Skeletal muscle satellite cell (primary cell): ENCODE data around the gene FCN2. TPM values are rescaled to one million over a fixed set of nuclear protein-coding genes. Genes with fewer than 3 reads are reported as not detected.

Source experiments
- H3K27me3 ChIP-seq: 2 replicates; pipeline ENCODE4 v1.7.0; 2013; ENCODE audit warnings: low read length; ENCODE audit not compliant: control insufficient read depth, insufficient read depth
- H3K36me3 ChIP-seq: 2 replicates; pipeline ENCODE4 v1.7.0; 2013; ENCODE audit warnings: mild to moderate bottlenecking, control low read depth, low read length; ENCODE audit not compliant: insufficient read depth
- H3K4me1 ChIP-seq: 2 replicates; pipeline ENCODE4 v1.7.0; 2013; ENCODE audit warnings: low read length; ENCODE audit not compliant: control insufficient read depth, insufficient read depth
- H3K4me2 ChIP-seq: 2 replicates; pipeline ENCODE4 v1.7.0; 2013; ENCODE audit warnings: mild to moderate bottlenecking, low read length
- H3K4me3 ChIP-seq: 2 replicates; pipeline ENCODE4 v1.7.0; 2013; ENCODE audit warnings: low read length
- H3K9ac ChIP-seq: 2 replicates; pipeline ENCODE4 v1.7.0; 2013; ENCODE audit warnings: mild to moderate bottlenecking, low read depth, low read length, moderate library complexity
- H3K9me3 ChIP-seq: replicated peaks from 2 replicates; pipeline ENCODE4 v1.7.0; 2013; ENCODE audit warnings: mild to moderate bottlenecking, control low read depth, low read length
- total RNA-seq: library from RNA; depleted of rRNA; stranded (reverse); fragments of >200 nt; gene quantifications from 2 replicates; pipeline ENCODE4 v1.2.3, GENCODE V29; 2012; rRNA removed

The FCN2 gene
- not detected in 2 replicates for total RNA-seq

GRCh38 chr9:134880484-134881312, at the start of gene FCN2:
FCN2 (plus strand) TSS chr9:134880810; CDS start chr9:134880822, 12 bp downstream.
- Histone ChIP-seq H3K4me3 (no peak within 1 kb of the TSS), H3K4me2 (no peak within 1 kb of the TSS), H3K9me3 (no peaks in the 10 kb centered on the region), H3K36me3 (no peaks in the 10 kb centered on the region), H3K9ac (no peak within 1 kb of the TSS), H3K4me1 (no peaks in the 10 kb centered on the region), H3K27me3 (peaks cover 54% of the 10 kb centered on the region)

GRCh38 chr9:134830926-134831720, 49.5 kb upstream of the FCN2 start:
- H3K27me3 ChIP-seq: no peaks in the 10 kb centered on the region
- H3K36me3 ChIP-seq: peaks cover 89% of the 10 kb centered on the region
- no peak overlapping the region for H3K4me2 ChIP-seq

GRCh38 chr9:134832471-134832870, 48.1 kb upstream of the FCN2 start:
- Histone ChIP-seq H3K4me1 (no peaks in the 10 kb centered on the region), H3K27me3 (no peaks in the 10 kb centered on the region), H3K4me3 (no peak overlapping the region), H3K4me2 (no peak overlapping the region), H3K9ac (no peak overlapping the region), H3K36me3 (peaks cover 88% of the 10 kb centered on the region), H3K9me3 (no peaks in the 10 kb centered on the region)

More at GRCh38 chr9:134830926-134831720, 49.5 kb upstream of the FCN2 start:
- no peaks in the 10 kb centered on the region for H3K4me1 ChIP-seq
- no peak overlapping the region for H3K9ac ChIP-seq
- H3K4me3 ChIP-seq: no peak overlapping the region
- no peaks in the 10 kb centered on the region for H3K9me3 ChIP-seq

GRCh38 chr9:134833294-134833880, 47.2 kb upstream of the FCN2 start:
- Histone ChIP-seq H3K27me3 (no peaks in the 10 kb centered on the region), H3K4me3 (no peak overlapping the region), H3K9ac (no peak overlapping the region), H3K36me3 (peaks cover 88% of the 10 kb centered on the region), H3K9me3 (no peaks in the 10 kb centered on the region), H3K4me1 (no peaks in the 10 kb centered on the region), H3K4me2 (no peak overlapping the region)

GRCh38 chr9:134834217-134834956, 46.2 kb upstream of the FCN2 start:
- Histone ChIP-seq H3K4me1 (no peaks in the 10 kb centered on the region), H3K27me3 (no peaks in the 10 kb centered on the region), H3K4me2 (no peak overlapping the region), H3K4me3 (no peak overlapping the region), H3K9ac (no peak overlapping the region), H3K36me3 (peaks cover 89% of the 10 kb centered on the region), H3K9me3 (no peaks in the 10 kb centered on the region)

GRCh38 chr9:134834957-134835419, 45.6 kb upstream of the FCN2 start:
- Histone ChIP-seq H3K4me2 (no peak overlapping the region), H3K36me3 (peaks cover 88% of the 10 kb centered on the region), H3K4me1 (no peaks in the 10 kb centered on the region), H3K9ac (no peak overlapping the region), H3K9me3 (no peaks in the 10 kb centered on the region), H3K4me3 (no peak overlapping the region), H3K27me3 (no peaks in the 10 kb centered on the region)

- no peak overlapping the region for H3K9ac ChIP-seq
- H3K36me3 ChIP-seq: peaks cover 88% of the 10 kb centered on the region
- H3K4me1 ChIP-seq: no peaks in the 10 kb centered on the region
- H3K9me3 ChIP-seq: no peaks in the 10 kb centered on the region
- no peak overlapping the region for H3K4me3 ChIP-seq
- H3K27me3 ChIP-seq: no peaks in the 10 kb centered on the region
- H3K4me2 ChIP-seq: no peak overlapping the region
These were observed 45.2 kb upstream of the FCN2 start for GRCh38 chr9:134835448-134835847.

- H3K4me1 ChIP-seq: no peaks in the 10 kb centered on the region
- no peaks in the 10 kb centered on the region for H3K27me3 ChIP-seq
- H3K9ac ChIP-seq: no peak overlapping the region
- H3K9me3 ChIP-seq: no peaks in the 10 kb centered on the region
- H3K4me2 ChIP-seq: no peak overlapping the region
- H3K4me3 ChIP-seq: no peak overlapping the region
- H3K36me3 ChIP-seq: peaks cover 88% of the 10 kb centered on the region
These were observed 44.6 kb upstream of the FCN2 start for GRCh38 chr9:134835987-134836386.

GRCh38 chr9:134836406-134836970, 44.1 kb upstream of the FCN2 start:
- Histone ChIP-seq H3K36me3 (peaks cover 88% of the 10 kb centered on the region), H3K9me3 (no peaks in the 10 kb centered on the region), H3K4me3 (no peak overlapping the region), H3K27me3 (no peaks in the 10 kb centered on the region), H3K4me2 (no peak overlapping the region), H3K9ac (no peak overlapping the region), H3K4me1 (no peaks in the 10 kb centered on the region)

- Histone ChIP-seq H3K9me3 (no peaks in the 10 kb centered on the region), H3K4me1 (no peaks in the 10 kb centered on the region), H3K4me2 (no peak overlapping the region), H3K36me3 (peaks cover 95% of the 10 kb centered on the region), H3K4me3 (no peak overlapping the region), H3K27me3 (no peaks in the 10 kb centered on the region), H3K9ac (no peak overlapping the region)
These were observed 43.1 kb upstream of the FCN2 start for GRCh38 chr9:134837529-134837928.
